ENCODE measurements around the gene SCUBE1.
"Not testable (repeated sequence)": the region's sequence is repeated elsewhere in the genome, so short reads cannot be mapped to it uniquely, and the experiment has no call there.

SCUBE1 gene

GRCh38 chr22:43291381-43291780 lies 51.8 kb downstream of the SCUBE1 start:
- no peak overlapping the region for H3K4me3 ChIP-seq (ENCODE audit: low read length)
- DNase-seq (ENCODE audit: low read depth, low spot score): no peak

DNA sequence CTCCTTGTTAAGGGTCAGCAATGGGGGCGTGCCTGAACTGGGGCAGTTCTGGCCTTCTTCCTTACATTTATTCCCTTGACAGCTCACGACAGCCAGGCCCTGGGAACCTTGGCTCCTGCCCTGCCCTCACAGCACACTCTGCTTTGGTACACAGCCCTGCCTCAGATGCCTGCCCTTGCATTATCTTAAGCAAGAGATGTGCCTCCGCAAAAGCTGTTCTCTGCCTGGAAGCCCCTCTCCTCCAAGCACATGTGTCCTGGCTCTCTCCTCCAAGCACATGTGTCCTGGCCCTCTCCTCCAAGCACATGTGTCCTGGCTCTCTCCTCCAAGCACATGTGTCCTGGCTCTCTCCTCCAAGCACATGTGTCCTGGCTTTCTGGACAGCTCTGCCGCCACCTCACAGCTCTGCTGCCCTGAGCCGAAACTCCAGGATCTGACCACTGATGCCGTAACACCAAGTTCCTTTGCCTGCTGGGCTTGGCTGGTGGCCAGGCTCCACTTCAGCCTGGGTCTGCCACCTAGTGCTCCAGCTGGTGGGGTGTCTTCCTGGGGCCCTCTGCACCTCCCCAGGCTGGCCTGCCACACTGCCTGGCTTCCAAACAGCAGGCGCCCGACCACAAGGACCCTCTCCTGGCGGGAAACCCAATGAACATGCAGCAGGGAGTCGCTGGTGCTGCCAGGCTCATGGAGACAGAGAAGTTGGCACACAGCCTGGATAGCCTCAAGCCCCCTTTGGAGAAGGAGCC lies 53.0 kb downstream of the SCUBE1 start:
- no peak for DNase-seq (ENCODE audit: low read depth, low spot score)
- no peak overlapping the region for H3K4me3 ChIP-seq (ENCODE audit: low read length)

DNA sequence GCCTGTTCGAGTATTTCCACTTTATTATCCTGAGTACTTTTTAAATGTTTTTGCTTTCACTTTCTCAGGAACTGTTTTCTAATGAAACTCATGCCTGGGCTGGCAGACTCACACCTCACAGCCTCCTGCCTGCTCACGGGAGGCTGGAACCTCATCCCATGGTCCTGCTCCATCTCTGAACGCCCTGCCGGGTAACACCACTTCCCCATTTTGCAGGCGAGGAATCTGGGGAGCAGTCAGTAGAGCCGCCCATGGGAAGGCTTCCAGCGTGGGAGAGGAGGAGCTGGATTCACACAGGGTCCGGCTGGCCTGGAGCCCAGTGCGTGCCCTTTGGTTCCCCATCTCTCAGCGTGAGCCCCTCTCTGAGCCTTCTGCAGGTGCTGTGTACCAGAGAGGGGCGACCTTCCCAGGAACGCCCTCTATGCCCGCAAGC lies 53.6 kb downstream of the SCUBE1 start:
- no peak overlapping the region for H3K4me3 ChIP-seq (ENCODE audit: low read length)
- DNase-seq (ENCODE audit: low read depth, low spot score): no peak

DNA sequence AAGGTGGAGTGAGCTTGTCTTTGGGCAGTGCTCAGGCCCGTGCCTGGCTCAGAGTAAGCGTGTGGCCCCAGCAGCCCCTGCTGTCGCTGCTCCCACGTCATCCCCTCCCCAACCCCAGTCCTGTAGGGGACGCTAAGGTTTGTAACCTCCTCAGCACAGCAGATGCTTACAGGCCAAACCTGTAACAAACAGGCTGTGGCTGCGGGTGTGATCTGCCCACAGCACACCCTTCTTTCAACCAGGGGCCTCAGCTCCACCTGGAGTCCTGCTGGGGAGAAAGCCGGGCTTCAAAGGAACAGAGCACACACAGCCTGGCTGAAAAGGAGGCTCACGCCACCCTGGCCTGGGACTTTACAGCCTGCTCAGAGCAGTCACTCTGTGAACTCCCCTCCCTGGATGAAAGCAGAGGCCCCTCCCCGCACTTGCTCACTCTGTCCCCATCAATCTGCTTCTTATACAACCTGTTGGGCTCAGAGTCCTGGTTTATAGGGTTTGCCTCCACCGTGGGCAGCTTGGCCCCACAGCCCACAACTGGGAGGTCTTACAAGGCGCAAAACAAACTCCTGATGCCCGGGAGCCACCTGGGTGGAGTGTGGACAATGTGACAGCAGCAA lies 54.3 kb downstream of the SCUBE1 start:
- no peak for DNase-seq (ENCODE audit: low read depth, low spot score)
- no peak overlapping the region for H3K4me3 ChIP-seq (ENCODE audit: low read length)

DNA sequence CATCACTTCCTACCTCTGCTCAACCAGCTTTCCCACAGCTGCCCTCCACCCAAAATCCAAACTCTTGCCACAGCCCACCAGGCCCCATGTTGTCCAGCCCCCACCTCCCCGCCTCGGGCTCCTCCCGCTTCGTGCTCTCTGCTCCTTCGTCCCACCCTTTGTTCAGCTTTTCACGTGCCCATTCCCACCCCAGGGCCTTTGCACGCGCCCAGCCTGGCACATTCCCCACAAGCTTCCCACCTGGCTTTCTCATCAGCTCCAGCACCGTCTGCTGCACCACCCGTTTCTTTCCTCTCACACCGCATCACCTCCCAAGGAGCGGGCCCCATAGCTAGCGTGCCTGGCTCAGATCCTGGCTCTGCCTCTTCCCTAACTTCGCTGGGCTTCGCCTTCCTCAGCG lies 54.8 kb downstream of the SCUBE1 start:
- no peak for DNase-seq (ENCODE audit: low read depth, low spot score)
- no peak overlapping the region for H3K4me3 ChIP-seq (ENCODE audit: low read length)

DNA sequence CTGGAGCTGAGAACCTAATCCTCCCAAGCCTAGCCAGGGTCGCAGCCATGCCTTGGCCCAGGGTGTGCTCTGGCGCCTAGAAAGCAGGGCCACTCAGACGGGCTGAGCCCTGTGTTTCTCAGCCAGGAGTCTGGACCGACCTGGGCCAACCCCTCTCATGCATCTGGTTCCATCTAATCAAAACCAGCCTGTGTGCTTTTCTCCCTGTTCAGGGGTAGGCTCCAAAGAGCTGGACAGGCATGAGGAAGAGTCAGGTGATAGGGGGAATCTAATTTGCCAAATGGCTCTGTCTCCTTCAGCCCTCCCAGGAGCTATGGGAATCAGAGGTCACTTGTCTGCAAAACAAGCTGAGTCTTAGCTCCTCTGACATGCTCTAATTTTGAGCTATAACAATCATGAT lies 55.7 kb downstream of the SCUBE1 start:
- no peak overlapping the region for H3K4me3 ChIP-seq (ENCODE audit: low read length)
- DNase-seq (ENCODE audit: low read depth, low spot score): no peak

DNA sequence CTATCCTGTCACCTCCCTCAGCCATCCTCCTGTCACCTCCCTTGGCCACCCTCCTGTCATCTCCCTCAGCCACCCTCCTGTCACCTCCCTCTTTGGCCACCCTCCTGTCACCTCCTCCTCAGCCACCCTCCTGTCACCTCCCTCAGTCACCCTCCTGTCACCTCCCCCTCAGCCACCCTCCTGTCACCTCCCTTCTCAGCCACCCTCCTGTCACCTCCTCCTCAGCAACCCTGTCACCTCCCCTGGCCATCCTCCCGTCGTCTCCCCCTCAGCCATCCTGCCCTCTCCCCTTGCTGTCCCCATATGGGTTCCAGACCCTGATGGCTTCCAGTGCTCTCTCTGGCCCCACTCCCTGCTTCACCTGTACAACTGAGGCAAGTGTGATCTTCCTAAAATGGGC lies 61.8 kb downstream of the SCUBE1 start:
- no peak overlapping the region for H3K4me3 ChIP-seq (ENCODE audit: low read length)

DNA sequence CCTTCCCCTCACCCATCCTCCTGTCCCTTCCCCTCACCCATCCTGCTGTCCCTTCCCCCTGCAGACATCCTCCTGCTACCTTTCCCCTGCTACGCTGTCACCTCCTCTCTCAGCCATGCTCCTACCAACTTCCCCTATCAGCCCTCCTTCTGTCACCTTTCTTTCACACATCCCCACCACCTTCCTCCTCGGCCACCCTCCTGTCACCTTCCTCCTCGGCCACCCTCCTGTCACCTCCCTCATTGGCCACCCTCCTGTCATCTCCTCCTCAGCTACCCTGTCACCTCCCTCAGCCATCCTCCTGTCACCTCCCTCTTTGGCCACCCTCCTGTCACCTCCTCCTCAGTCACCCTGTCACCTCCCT lies 62.7 kb downstream of the SCUBE1 start:
- DNase-seq (ENCODE audit: low read depth, low spot score); H3K4me3 ChIP-seq (ENCODE audit: low read length): not testable (repeated sequence)

More for the DNA sequence above, 61.8 kb downstream of the SCUBE1 start:
- DNase-seq (ENCODE audit: low read depth, low spot score): no peak

- no peak for DNase-seq (ENCODE audit: low read depth, low spot score)
- H3K4me3 ChIP-seq (ENCODE audit: low read length): no peak overlapping the region
Observed at GRCh38 chr22:43279867-43280522, 63.2 kb downstream of the SCUBE1 start.

DNA sequence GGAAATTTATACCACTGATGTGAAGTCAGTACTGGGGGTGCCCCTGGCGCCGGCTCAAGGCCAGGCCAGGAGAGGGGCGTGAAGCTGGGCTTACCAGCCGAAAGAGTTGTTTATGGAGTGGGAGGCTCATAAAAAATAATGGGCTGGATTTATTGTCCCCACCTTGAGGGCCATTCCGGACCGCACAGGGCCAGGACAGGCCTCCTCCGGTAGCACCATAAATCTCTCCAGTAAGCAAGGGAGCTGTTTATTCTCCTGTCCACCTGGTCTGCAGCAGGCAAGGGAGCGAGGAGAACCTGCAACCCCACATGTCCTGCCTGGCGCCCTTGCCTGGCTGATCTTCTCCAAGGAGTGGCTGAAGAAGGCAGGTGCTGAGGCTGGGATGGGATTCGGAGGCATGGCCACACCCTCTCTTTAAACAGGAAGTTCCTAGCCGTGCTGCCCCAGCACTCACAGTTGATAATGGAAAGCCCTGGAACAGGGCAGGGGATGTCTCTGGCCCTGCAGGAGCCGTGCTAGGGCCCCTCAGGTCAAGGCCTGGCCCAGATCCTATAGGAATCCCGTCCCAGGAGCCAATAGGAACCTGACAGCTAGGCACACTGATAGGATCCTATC lies 65.1 kb downstream of the SCUBE1 start:
- H3K4me3 ChIP-seq (ENCODE audit: low read length): no peak overlapping the region
- no peak for DNase-seq (ENCODE audit: low read depth, low spot score)

GRCh38 chr22:43277091-43277490 lies 66.1 kb downstream of the SCUBE1 start:
- no peak overlapping the region for H3K4me3 ChIP-seq (ENCODE audit: low read length)
- no peak for DNase-seq (ENCODE audit: low read depth, low spot score)

DNA sequence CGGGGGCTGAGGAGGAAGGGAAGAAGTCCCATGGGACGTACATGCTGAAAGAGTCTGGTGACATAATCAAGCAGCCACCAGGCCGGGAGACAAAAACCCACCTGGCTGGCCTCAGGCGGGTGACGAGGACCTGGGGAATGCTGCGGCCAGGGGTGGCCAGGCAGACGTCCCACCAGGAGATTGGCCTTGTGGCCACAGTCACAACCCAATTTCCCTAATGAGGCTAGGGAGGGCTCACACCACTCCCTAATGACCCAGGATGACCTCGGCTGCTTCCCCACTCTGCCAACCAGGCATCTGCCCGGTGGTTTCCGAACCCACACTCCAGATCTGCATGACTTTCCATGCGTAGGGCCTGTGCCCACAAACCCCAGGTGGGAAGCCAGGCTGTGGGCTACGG lies 66.9 kb downstream of the SCUBE1 start:
- H3K4me3 ChIP-seq (ENCODE audit: low read length): no peak overlapping the region
- no peak for DNase-seq (ENCODE audit: low read depth, low spot score)

DNA sequence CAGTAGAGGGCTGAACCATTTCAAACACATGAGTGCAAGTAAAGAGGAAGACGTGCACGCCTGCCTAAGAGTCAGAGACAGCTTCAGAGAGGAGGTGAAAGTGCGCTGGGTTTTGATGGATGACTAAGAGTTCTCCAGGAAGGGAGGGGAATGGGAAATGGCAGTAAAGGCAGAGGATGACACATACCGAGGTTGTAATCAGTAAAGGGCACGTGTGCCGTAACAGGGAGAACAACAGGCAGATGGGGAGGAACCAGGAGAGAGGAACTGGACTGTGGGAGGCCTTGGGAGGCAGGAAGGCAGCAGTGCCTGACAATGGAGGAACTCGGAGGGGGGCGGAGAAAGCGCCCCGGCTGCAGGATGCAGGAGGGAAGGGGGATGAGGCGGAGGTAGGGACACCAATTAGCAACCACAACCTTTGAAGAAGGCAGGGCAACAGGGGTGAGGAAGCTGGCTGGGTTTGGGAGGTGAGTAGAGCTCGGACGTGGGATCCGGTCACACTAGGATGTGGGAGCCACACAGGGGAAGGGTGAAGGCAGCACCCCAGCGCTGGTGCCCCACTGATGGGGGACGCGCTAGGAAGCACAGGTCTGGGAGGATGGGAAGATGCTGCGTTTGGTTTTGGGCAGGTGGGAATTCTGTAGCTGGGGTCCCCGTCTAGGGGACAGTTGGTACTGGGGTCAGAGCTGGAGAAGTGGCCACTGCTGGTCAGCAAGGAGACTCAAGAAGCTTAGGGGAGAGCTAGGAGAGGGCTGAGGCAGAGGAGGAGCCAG lies 67.4 kb downstream of the SCUBE1 start:
- no peak for DNase-seq (ENCODE audit: low read depth, low spot score)
- no peak overlapping the region for H3K4me3 ChIP-seq (ENCODE audit: low read length)

- no peak for DNase-seq (ENCODE audit: low read depth, low spot score)
- no peak overlapping the region for H3K4me3 ChIP-seq (ENCODE audit: low read length)
Observed at GRCh38 chr22:43274595-43275240, 68.5 kb downstream of the SCUBE1 start.

DNA sequence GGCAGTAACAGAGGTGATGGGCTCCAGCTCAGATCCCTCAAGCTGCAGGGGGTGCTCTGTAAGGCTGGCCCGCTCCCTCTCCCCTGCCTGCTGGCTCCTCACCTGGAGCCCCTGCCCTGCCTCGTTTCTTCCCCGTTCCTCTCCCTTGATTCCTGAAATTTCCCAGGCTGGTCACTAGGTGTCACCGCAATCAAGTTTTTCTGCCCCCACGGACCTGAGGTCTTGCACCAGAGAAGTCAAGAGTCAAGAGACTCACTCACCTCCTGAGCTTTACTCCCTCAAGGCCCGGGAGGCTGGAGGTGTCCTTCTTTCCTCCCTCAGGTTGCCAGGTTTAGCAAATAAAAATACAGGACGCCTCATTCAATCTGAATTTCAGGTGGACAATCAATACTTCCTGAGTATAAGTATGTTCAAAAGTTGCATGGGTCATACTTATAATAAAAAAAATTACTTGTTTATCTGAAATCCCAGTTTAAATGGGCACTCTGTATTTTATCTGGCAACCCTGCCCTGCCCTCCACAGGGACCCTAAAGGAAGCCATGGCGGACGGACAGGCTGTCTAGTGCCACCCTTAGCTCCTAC lies 69.2 kb downstream of the SCUBE1 start:
- H3K4me3 ChIP-seq (ENCODE audit: low read length): no peak overlapping the region
- peak; percentile 58 for DNase-seq (ENCODE audit: low read depth, low spot score)

GRCh38 chr22:43272869-43273318 lies 70.3 kb downstream of the SCUBE1 start:
- DNase-seq (ENCODE audit: low read depth, low spot score): no peak
- no peak overlapping the region for H3K4me3 ChIP-seq (ENCODE audit: low read length)

DNA sequence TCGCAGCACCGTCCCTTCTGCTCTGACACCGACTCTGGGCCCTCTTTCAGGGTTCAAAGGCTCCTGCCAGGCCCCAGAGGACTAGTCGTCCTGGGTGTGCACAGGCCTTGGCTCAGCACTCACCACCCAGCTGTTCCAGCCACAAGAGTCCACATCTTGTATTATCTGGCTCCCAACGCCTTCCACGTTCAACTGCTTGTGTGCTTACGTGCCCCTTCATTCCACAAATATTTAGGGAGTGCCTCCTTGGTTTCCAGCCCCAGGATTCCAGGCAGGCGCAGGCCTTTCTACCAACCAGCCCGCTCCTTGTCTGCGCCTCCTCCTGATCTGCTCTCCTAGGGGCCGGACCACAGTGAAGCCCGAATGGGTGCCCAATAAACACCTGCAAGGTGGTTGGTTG lies 70.9 kb downstream of the SCUBE1 start:
- no peak for DNase-seq (ENCODE audit: low read depth, low spot score)
- H3K4me3 ChIP-seq (ENCODE audit: low read length): no peak overlapping the region

GRCh38 chr22:43270949-43271348 lies 72.2 kb downstream of the SCUBE1 start:
- DNase-seq (ENCODE audit: low read depth, low spot score): no peak
- no peak overlapping the region for H3K4me3 ChIP-seq (ENCODE audit: low read length)

All from Jurkat, Clone E6-1 (cell line).